CD4-positive, alpha-beta T cell treated with Interferon alpha-2 for 1 hour (primary cell): ENCODE measurements around the gene ZNF827.

ENCODE experiments used
- DNase-seq, 2 donors: peaks; one replicate each; pipeline ENCODE4 v3.0.0-alpha.2; 2020 to 2022

The ZNF827 gene

GRCh38 chr4:145938618-145939440 is at the start of gene ZNF827:
ZNF827 (minus strand) TSS chr4:145938823; CDS start chr4:145938407, 416 bp downstream.
- peak; percentile 81 to 85 for DNase-seq

- no peak for DNase-seq
Observed at GRCh38 chr4:145984563-145984962, 45.9 kb upstream of the ZNF827 start.

GRCh38 chr4:145982791-145983190 is 44.2 kb upstream of the ZNF827 start:
- no peak for DNase-seq

- DNase-seq: no peak
Observed at GRCh38 chr4:145979160-145979559, 40.5 kb upstream of the ZNF827 start.

- no peak for DNase-seq
Observed at GRCh38 chr4:145976680-145977079, 38.1 kb upstream of the ZNF827 start.

GRCh38 chr4:145960012-145960411 is 21.4 kb upstream of the ZNF827 start:
- no peak for DNase-seq

- DNase-seq: no peak
Observed at GRCh38 chr4:145957302-145957701, 18.7 kb upstream of the ZNF827 start.

- peak; percentile 21 to 57 for DNase-seq
Observed at GRCh38 chr4:145956288-145956890, 17.8 kb upstream of the ZNF827 start.

- DNase-seq: no peak
Observed at GRCh38 chr4:145954924-145955339, 16.3 kb upstream of the ZNF827 start.

- DNase-seq: no peak
Observed at GRCh38 chr4:145951931-145952330, 13.3 kb upstream of the ZNF827 start.

- DNase-seq: no peak
Observed at GRCh38 chr4:145945431-145946155, 7.0 kb upstream of the ZNF827 start.

GRCh38 chr4:145944886-145945285 is 6.3 kb upstream of the ZNF827 start:
- no peak for DNase-seq

- DNase-seq: no peak
Observed at GRCh38 chr4:145939856-145940255, 1.2 kb upstream of the ZNF827 start.

GRCh38 chr4:145939441-145939750 is 773 bp upstream of the ZNF827 start:
- no peak for DNase-seq

- peak; percentile 45 to 69 for DNase-seq
Observed at GRCh38 chr4:145937971-145938611, 532 bp downstream of the ZNF827 start.

- peak; percentile 17 to 49 for DNase-seq
Observed at GRCh38 chr4:145936997-145937901, 1.4 kb downstream of the ZNF827 start.

GRCh38 chr4:145936142-145936996 is 2.3 kb downstream of the ZNF827 start:
- peak; percentile 68 to 74 for DNase-seq

GRCh38 chr4:145935253-145936141 is 3.1 kb downstream of the ZNF827 start:
- peak in 1 of 2 donors; percentile 21 for DNase-seq

- DNase-seq: no peak
Observed at GRCh38 chr4:145934434-145935047, 4.1 kb downstream of the ZNF827 start.

- no peak for DNase-seq
Observed at GRCh38 chr4:145933134-145933533, 5.5 kb downstream of the ZNF827 start.
